Measurements from ENCODE around the gene EVL. TPM values are rescaled to one million over a fixed set of nuclear protein-coding genes. Genes with fewer than 3 reads are reported as not detected.
A peak's percentile ranks its signal among the peaks of the same experiment; 100 is the strongest.

EVL gene
- total RNA-seq, 1 donor from 2014 or later = 36.2 TPM

DNA sequence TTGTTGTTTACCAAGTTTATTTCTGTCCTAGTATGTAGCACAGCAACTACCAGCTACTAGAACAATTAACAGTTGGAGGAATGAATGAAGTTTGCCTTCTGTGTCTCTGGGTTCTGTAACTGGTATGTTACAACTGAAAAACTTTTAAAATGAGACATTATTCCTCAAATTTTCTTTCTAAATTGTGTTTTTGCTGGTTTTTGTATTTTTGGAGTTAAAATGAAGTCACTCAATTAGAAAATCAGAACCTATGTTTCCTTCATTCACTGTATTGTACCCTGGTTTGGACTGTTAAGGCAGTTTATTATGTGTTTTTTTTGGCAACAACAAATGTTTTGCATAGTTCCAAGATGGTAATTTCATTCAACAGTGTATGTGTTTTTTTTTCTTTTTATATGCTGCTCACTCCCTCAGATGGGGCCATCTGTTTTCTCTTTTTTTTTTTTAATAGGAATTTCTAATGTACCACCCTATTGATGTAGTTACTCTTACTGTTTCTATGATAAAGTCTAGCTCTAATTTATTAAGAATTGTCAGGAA lies 30.2 kb upstream of the EVL start:
- intact Hi-C loops (cut with DNase I) = no loop called here
- no peak for DNase-seq
- ATAC-seq (ENCODE audit: poor library complexity) = no peak

DNA sequence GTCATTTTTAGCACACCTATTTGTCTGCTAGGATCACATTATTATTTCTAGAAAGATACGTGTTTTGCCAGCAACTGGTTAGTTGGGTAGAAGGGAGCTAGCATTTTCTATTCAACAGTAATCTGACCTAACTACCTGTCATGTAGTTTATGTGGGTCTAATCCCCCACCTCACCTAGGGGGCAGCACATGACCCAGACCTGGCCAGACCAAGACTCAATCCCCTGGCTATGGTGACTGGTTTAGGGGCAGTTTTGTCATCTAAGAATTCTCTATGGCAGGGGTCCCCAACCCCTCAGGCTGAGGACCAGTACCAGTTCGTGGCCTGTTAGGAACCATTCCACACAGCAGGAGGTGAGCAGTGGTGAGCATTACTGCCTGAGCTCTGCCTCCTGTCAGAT lies 29.5 kb upstream of the EVL start:
- intact Hi-C loops (cut with DNase I) = no loop called here
- ATAC-seq (ENCODE audit: poor library complexity) (no peak), DNase-seq (no peak)

- intact Hi-C loops (cut with DNase I) = no loop called here
- ATAC-seq (ENCODE audit: poor library complexity) (no peak), DNase-seq (no peak)
These were observed 27.9 kb upstream of the EVL start for GRCh38 chr14:100037353-100037752.

- ATAC-seq (ENCODE audit: poor library complexity) = no peak
- intact Hi-C loops (cut with DNase I) = no loop called here
- no peak for DNase-seq
These were observed 27.2 kb upstream of the EVL start for GRCh38 chr14:100038065-100038464.

GRCh38 chr14:100039903-100040302 lies 25.3 kb upstream of the EVL start:
- intact Hi-C loops (cut with DNase I) = no loop called here
- DNase-seq (no peak), ATAC-seq (ENCODE audit: poor library complexity) (no peak)

DNA sequence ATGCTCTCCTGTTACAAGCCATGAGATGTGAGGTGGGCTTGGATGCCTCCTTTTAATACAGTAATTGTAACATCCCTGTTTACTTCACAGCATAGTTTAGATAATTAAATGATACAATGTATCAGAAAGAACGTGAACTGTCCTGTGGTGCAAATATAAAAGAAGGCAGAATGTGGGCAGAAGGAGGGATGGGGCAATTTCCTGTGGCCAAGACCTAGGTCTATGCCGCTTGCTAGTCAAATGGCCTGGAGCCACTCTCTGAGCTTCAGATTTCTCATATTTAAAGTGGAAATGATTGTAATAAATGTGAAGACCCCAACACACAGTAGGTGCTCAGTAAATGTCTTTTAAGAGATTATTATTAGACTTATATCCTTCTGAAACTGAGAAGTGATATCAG lies 24.0 kb upstream of the EVL start:
- DNase-seq (no peak), ATAC-seq (ENCODE audit: poor library complexity) (no peak)
- intact Hi-C loops (cut with DNase I) = no loop called here

DNA sequence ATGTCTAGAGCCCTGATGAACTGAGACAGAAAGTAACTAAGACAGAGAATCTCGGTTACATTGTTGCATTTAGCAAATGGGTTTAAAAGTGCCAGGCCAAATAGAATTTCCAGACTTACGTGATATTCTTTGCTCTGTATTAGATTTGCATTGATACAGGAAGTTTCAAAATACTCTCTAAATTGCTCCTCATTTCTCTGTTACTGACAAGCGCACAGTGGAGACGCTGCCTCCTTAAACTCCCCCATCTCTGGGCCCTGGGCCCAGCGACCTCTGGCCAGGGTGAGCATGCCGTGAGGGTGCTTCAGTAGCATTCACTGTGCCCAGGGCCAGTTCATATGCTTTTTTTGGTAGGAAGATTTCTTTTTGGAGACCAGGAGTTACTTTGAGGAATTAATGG lies 22.9 kb upstream of the EVL start:
- peak; percentile 52 for ATAC-seq (ENCODE audit: poor library complexity)
- intact Hi-C loops (cut with DNase I) = no loop called here
- DNase-seq = no peak

- ATAC-seq (ENCODE audit: poor library complexity) (no peak), DNase-seq (no peak)
- intact Hi-C loops (cut with DNase I) = no loop called here
These were observed 19.4 kb upstream of the EVL start for GRCh38 chr14:100045642-100046344.

- intact Hi-C loops (cut with DNase I) = no loop called here
- DNase-seq (no peak), ATAC-seq (ENCODE audit: poor library complexity) (no peak)
These were observed 17.6 kb upstream of the EVL start for GRCh38 chr14:100047600-100047999.

- intact Hi-C loops (cut with DNase I) = no loop called here
- ATAC-seq (ENCODE audit: poor library complexity) (no peak), DNase-seq (no peak)
These were observed 16.4 kb upstream of the EVL start for GRCh38 chr14:100048786-100049185.

DNA sequence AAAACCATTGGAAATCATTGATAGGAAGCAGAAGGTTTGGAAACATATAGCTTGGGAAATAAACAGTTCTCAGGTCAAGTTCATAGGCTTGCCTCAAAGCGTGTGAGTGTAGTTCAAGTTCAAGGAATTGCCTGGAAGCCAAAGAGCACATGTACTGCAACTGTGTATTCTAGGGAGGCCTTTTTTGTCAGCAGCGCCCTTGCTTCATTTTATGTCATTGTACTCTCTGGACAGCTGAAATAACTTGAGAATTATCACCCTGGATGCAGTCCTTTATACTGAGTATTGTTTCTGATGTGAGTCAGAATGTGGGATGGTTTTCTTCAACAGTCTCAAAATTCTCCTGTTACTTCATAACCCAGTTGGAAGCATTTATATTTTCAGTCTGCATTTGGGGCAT lies 16.0 kb upstream of the EVL start:
- ATAC-seq (ENCODE audit: poor library complexity) = no peak
- intact Hi-C loops (cut with DNase I) = no loop called here

DNA sequence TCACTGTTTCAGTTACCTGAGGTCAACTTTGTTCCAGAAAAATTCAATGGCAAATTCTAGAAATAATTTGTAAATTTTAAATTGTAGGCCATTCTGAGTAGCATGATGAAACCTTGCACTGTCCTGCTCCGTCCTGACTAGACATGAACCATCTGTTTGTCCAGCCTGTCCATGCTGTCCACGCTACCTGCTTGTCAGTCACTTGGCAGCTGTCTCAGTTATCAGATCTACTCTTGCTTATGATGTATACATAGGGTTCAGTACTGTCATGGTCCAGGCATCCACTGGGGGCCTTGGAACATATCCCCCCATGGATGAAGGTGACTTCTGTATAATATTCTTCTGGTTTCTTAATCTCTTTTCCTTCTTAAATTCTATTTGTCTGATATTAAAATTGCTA lies 14.1 kb upstream of the EVL start:
- DNase-seq = no peak
- intact Hi-C loops (cut with DNase I) = no loop called here
- no peak for ATAC-seq (ENCODE audit: poor library complexity)

More for the DNA sequence above, 16.0 kb upstream of the EVL start:
- no peak for DNase-seq

GRCh38 chr14:100051543-100051942 lies 13.7 kb upstream of the EVL start:
- intact Hi-C loops (cut with DNase I) = no loop called here
- ATAC-seq (ENCODE audit: poor library complexity) = no peak

GRCh38 chr14:100052819-100053218 lies 12.4 kb upstream of the EVL start:
- ATAC-seq (ENCODE audit: poor library complexity) = no peak
- intact Hi-C loops (cut with DNase I) = no loop called here
- no peak for DNase-seq

More at GRCh38 chr14:100051543-100051942, 13.7 kb upstream of the EVL start:
- no peak for DNase-seq

DNA sequence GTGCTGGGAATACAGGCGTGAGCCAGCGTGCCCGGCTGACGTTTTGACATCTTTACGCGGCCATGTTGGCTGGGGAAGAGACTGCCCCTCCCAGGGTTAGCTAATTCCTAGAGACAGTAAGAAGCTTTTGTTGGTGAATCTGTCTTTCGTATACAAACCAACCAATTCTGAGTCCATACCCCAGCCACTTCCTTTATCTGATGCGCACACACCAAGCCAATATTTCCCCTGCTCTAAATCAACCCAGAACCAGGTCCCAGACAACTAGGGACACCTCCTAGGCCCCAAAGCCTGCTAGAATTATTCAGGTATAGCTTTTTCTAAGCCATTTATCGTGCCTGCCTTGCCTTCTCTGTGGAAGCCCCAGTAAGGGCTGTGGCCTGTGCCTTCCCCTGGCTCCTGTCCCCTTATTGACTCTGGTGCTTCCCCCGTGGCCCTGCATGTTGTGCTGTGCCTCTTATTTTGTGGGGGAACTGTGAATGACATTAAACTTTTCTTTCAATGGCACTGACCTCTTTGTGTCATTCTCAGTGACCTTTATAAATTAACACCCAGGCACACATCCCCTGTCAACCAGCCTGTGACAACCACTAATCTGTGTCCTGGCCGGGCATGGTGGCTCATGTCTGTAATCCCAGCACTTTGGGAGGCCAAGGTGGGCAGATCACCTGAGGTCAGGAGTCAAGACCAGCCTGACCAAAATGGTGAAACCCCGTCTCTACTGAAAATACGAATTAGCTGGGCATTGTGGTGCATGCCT lies 10.7 kb upstream of the EVL start:
- ATAC-seq (ENCODE audit: poor library complexity) (no peak), DNase-seq (no peak)
- intact Hi-C loops (cut with DNase I) = no loop called here

DNA sequence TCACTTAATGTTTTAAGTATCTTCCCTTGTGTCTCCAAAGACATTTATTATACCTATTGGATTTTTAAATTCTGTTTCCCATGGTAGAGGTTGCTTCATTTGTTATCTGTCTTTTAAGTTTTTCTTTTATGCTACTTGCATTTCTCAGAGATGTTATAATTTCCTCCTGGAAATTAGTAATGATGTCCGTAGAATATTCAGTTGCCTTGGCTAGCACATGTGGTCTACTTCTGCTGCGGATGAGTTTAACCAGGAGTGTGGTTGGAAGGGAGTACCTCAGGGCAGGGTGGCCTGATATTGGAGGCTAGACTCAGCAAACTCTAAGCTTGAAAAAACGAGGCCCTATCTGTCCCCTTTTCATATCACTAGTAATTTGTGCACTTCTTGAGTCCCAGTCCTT lies 8.8 kb upstream of the EVL start:
- ATAC-seq (ENCODE audit: poor library complexity) = no peak
- intact Hi-C loops (cut with DNase I) = no loop called here
- no peak for DNase-seq

DNA sequence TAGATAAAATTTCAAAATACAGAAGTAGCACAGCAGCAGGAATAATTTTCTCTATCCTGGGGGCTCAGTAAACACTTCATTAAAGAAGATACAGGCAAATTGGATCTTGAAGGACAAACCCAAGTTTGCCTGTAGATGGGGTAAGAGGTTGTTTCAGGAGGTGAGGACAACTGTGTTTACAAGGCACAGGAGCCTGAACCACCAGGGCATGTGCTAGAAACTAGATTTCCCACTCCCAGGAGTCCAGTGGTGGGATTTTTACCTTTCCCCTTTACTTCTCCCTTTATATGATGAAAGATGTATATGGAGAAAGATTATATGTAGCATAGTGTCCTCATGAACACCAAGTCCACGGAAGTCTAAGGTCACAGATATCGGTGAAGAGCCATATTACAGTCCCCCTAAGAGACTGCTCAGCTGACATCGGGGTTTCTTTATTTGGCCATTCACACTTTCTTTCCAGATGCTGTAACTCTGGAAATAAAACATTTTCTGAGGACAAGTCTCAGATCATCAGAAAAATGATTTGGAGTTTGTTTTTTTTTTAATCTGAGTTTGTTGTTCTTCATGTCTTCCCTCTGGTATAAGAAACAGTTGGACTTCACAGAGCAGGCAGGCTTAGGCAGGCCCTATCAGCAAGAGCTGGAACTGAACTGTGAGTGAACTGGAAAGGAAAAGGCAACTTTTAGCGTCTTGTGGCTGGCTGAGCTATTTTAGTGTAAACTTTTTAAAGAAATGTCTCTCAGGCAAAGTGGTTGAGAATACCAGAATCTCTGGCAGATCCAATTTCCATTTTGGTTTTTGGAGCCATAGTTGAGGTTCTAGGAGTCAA lies 8.0 kb upstream of the EVL start:
- ATAC-seq (ENCODE audit: poor library complexity) (peak; percentile 71), DNase-seq (no peak)
- intact Hi-C loops (cut with DNase I) = no loop called here

GRCh38 chr14:100058777-100059437 lies 6.3 kb upstream of the EVL start:
- ATAC-seq (ENCODE audit: poor library complexity) (no peak), DNase-seq (no peak)
- intact Hi-C loops (cut with DNase I) = no loop called here

GRCh38 chr14:100059438-100059781 lies 5.8 kb upstream of the EVL start:
- intact Hi-C loops (cut with DNase I) = no loop called here
- ATAC-seq (ENCODE audit: poor library complexity) (peak; percentile 77), DNase-seq (no peak)

Data from Right ventricle myocardium superior (tissue), 1 donor.